A673 (cell line): ENCODE data around the gene BRI3. TPM values are rescaled to one million over a fixed set of nuclear protein-coding genes. Genes with fewer than 3 reads are reported as not detected.

Experiments
- BruUV-seq: library from RNA; stranded (reverse); fragments of 400-500 nt; replicated peaks from 2 replicates; lab custom pipeline; 2021; lab: Mats Ljungman, UMichigan
- CTCF ChIA-PET: fragments of 300-600 bp; sonication (Branson Sonifier 250); formaldehyde crosslinking; loops from one replicate; lab custom pipeline; 2022; ENCODE audit warnings: antibody characterized with exemption; lab: Charles Lee
- POLR2A ChIA-PET: fragments of 300-600 bp; sonication (Branson Sonifier 250); formaldehyde crosslinking; loops from one replicate; lab custom pipeline; 2022; ENCODE audit warnings: antibody characterized with exemption; ENCODE audit not compliant: low non-redundant PET; lab: Charles Lee
- DNase-seq: peaks from one replicate; pipeline ENCODE4 v3.0.0-alpha.2; 2015; ENCODE audit warnings: low spot score
- H3K27ac ChIP-seq: fragments of 200-600 bp; sonication (generic); 2 replicates; pipeline ENCODE4 v1.5.1; 2016; ENCODE audit warnings: mixed run types, low read depth, mild to moderate bottlenecking, mixed read lengths, antibody characterized with exemption, low read length; ENCODE audit not compliant: poor library complexity, severe bottlenecking
- H3K27me3 ChIP-seq: fragments of 200-600 bp; sonication (generic); replicated peaks from 2 replicates; pipeline ENCODE4 v1.6.1; 2017; ENCODE audit warnings: mixed run types, low read depth, mild to moderate bottlenecking, mixed read lengths, antibody characterized with exemption, low read length; ENCODE audit not compliant: insufficient read depth, poor library complexity
- H3K36me3 ChIP-seq: fragments of 200-600 bp; sonication (generic); 2 replicates; pipeline ENCODE4 v1.6.1; 2016; ENCODE audit warnings: mixed run types, mild to moderate bottlenecking, mixed read lengths, antibody characterized with exemption, low read length; ENCODE audit not compliant: insufficient read depth, poor library complexity, severe bottlenecking
- H3K4me1 ChIP-seq: fragments of 200-600 bp; sonication (generic); 2 replicates; pipeline ENCODE4 v1.6.1; 2017; ENCODE audit warnings: mixed run types, mild to moderate bottlenecking, mixed read lengths, antibody characterized with exemption, low read length; ENCODE audit not compliant: insufficient read depth, poor library complexity, severe bottlenecking
- H3K4me3 ChIP-seq: fragments of 200-600 bp; sonication (generic); 2 replicates; pipeline ENCODE4 v1.5.1; 2016; ENCODE audit warnings: low read depth, mixed run types, mild to moderate bottlenecking, mixed read lengths, low read length; ENCODE audit not compliant: poor library complexity, severe bottlenecking
- H3K9me3 ChIP-seq: fragments of 200-600 bp; sonication (generic); 2 replicates; pipeline ENCODE4 v1.6.1; 2016; ENCODE audit warnings: mixed run types, low read depth, mild to moderate bottlenecking, mixed read lengths, antibody characterized with exemption, low read length; ENCODE audit not compliant: poor library complexity, severe bottlenecking
- CTCF ChIP-seq: fragments of 300-800, 200-600 bp; sonication (generic); conservative IDR thresholded peaks from 2 replicates; pipeline ENCODE4 v1.5.1; 2017; ENCODE audit warnings: low read depth, mild to moderate bottlenecking, antibody characterized with exemption, low read length, moderate library complexity, mixed read lengths
- EZH2 ChIP-seq: fragments of 200-600 bp; sonication (generic); IDR thresholded peaks from 2 replicates; pipeline ENCODE4 v1.6.1; 2017; ENCODE audit warnings: borderline replicate concordance, low read depth, mild to moderate bottlenecking, mixed read lengths, antibody characterized with exemption, low read length; ENCODE audit not compliant: poor library complexity, severe bottlenecking
- intact Hi-C: fragments of 100-400 bp; cut with micrococcal nuclease; formaldehyde crosslinking; loops from one replicate; pipeline ENCODE4 v1.10.0; 2022; ENCODE audit not compliant: unreplicated experiment
- total RNA-seq: library from RNA; stranded (reverse); gene quantifications from 2 replicates; pipeline ENCODE4 v1.2.3, GENCODE V29; 2021

Gene BRI3
- total RNA-seq, 1 experiment from 2014 or later, result 85.8 TPM

GRCh38 chr7:98233219-98234070 lies 48.0 kb upstream of the BRI3 start:
- DNase-seq, result no peak
- Histone ChIP-seq H3K4me1 (no peaks in the 10 kb centered on the region), H3K4me3 (no peak overlapping the region), H3K36me3 (no peaks in the 10 kb centered on the region), H3K27me3 (no peaks in the 10 kb centered on the region), H3K27ac (no peak overlapping the region), H3K9me3 (no peaks in the 10 kb centered on the region)
- ChIA-PET POLR2A (no interaction called here), CTCF (no interaction called here)
- BruUV-seq, result no TSS peak
- TF ChIP-seq CTCF, result no peak
- TF ChIP-seq EZH2, result no peak
- intact Hi-C loops, result no loop called here

- H3K27ac ChIP-seq, result no peak overlapping the region
- POLR2A ChIA-PET, result no interaction called here
- H3K36me3 ChIP-seq, result no peaks in the 10 kb centered on the region
- DNase-seq, result no peak
- CTCF ChIA-PET, result no interaction called here
- intact Hi-C loops, result no loop called here
- TF ChIP-seq CTCF (no peak), EZH2 (no peak)
- BruUV-seq, result no TSS peak
- no peaks in the 10 kb centered on the region for H3K27me3 ChIP-seq
- H3K9me3 ChIP-seq, result no peaks in the 10 kb centered on the region
- H3K4me3 ChIP-seq, result no peak overlapping the region
- no peaks in the 10 kb centered on the region for H3K4me1 ChIP-seq
These were observed 46.9 kb upstream of the BRI3 start for GRCh38 chr7:98234429-98235147.

- Histone ChIP-seq H3K27me3 (no peaks in the 10 kb centered on the region), H3K4me3 (no peak overlapping the region), H3K4me1 (no peaks in the 10 kb centered on the region), H3K27ac (no peak overlapping the region), H3K36me3 (no peaks in the 10 kb centered on the region), H3K9me3 (no peaks in the 10 kb centered on the region)
- BruUV-seq, result no TSS peak
- ChIA-PET CTCF (no interaction called here), POLR2A (no interaction called here)
- no peak for TF ChIP-seq CTCF
- TF ChIP-seq EZH2, result no peak
- no peak for DNase-seq
- intact Hi-C loops, result no loop called here
These were observed 45.6 kb upstream of the BRI3 start for GRCh38 chr7:98235901-98236300.
